DOHH2 (cell line): ENCODE data around the gene TMX2.

Experiments used
- EZH2phosphoT487 ChIP-seq: fragments of 200-600 bp; sonication (generic); IDR thresholded peaks from 2 replicates; pipeline ENCODE4 v1.6.1; 2017; ENCODE audit warnings: borderline replicate concordance, mild to moderate bottlenecking, antibody characterized with exemption, low read length, moderate library complexity, mixed read lengths
- TF ChIP-seq, protein P1 (sequence below): fragments of 200-600 bp; sonication (generic); IDR thresholded peaks from one replicate; pipeline ENCODE4 v1.5.1; 2014; ENCODE audit warnings: antibody characterized with exemption, mild to moderate bottlenecking, low read depth, low read length; ENCODE audit not compliant: poor library complexity, severe bottlenecking

DNA sequence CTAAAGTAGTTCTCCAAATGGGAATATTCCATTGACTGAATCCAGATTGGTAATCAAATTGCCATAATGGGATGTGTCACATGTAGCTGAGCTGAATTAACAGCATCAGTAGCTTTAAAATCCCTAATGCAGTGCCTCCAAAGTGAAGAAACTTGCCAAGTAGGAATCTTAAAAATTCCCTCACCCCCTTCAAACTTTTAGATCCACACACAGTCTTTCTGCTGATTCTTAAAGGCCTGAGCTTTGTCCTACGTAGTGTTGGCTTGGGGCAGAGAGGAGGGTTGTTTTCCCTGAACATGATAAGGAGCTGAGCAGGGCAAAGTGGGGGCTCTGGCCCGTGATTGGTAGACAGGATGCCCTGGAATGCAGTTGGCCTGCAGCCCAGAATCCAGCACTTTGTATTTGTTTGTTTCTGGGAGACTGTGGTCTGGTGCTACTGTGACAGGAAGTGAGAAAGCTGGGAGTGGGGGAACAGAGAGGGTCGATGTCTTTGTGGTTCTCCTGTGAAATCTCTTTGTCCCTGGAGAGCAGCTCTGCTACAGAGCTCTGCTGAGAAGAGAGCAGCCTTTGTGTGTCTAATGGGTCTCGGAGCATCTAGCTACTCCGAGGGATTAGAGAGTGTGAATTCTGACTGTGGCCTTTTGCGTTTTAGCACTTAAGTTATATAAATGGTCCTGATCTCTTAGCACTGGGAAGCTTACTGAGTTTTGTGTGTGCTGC lies 66.1 kb downstream of the TMX2 start:
- TF ChIP-seq, protein P1, sequence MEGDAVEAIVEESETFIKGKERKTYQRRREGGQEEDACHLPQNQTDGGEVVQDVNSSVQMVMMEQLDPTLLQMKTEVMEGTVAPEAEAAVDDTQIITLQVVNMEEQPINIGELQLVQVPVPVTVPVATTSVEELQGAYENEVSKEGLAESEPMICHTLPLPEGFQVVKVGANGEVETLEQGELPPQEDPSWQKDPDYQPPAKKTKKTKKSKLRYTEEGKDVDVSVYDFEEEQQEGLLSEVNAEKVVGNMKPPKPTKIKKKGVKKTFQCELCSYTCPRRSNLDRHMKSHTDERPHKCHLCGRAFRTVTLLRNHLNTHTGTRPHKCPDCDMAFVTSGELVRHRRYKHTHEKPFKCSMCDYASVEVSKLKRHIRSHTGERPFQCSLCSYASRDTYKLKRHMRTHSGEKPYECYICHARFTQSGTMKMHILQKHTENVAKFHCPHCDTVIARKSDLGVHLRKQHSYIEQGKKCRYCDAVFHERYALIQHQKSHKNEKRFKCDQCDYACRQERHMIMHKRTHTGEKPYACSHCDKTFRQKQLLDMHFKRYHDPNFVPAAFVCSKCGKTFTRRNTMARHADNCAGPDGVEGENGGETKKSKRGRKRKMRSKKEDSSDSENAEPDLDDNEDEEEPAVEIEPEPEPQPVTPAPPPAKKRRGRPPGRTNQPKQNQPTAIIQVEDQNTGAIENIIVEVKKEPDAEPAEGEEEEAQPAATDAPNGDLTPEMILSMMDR: no peak
- TF ChIP-seq EZH2phosphoT487: no peak
